BJ (cell line): Measurements from ENCODE around the gene SRCIN1. TPM values are rescaled to one million over a fixed set of nuclear protein-coding genes. Genes with fewer than 3 reads are reported as not detected.
"Not testable (repeated sequence)": the region's sequence is repeated elsewhere in the genome, so short reads cannot be mapped to it uniquely, and the experiment has no call there.

ENCODE experiments used
- CTCF ChIA-PET: fragments of 350-600 bp; formaldehyde crosslinking; extraction: SDS; loops from one replicate; lab custom pipeline; 2021; ENCODE audit warnings: antibody characterized with exemption, inconsistent platforms; lab: Yijun Ruan, JAX
- POLR2A ChIA-PET: fragments of 300-600 bp; sonication (Branson Sonifier 250); formaldehyde crosslinking; extraction: SDS; loops from one replicate; lab custom pipeline; 2021; ENCODE audit warnings: antibody characterized with exemption; lab: Charles Lee
- DNase-seq: peaks from one replicate; pipeline ENCODE4 v3.0.0-alpha.2; 2011; ENCODE audit warnings: low read depth
- H3K27me3 ChIP-seq: 2 replicates; pipeline ENCODE4 v1.6.0; 2011; ENCODE audit warnings: low read length; ENCODE audit not compliant: control insufficient read depth, insufficient read depth
- H3K36me3 ChIP-seq: 2 replicates; pipeline ENCODE4 v1.5.1; 2011; ENCODE audit warnings: low read length; ENCODE audit not compliant: control insufficient read depth, insufficient read depth
- H3K4me3 ChIP-seq: 2 replicates; pipeline ENCODE4 v1.5.1; 2011; ENCODE audit warnings: low read depth, mild to moderate bottlenecking, control low read depth, low read length
- CTCF ChIP-seq: IDR thresholded peaks from 2 replicates; pipeline ENCODE4 v1.5.1; 2011; ENCODE audit warnings: low read depth, mild to moderate bottlenecking, control low read depth, inconsistent platforms, low read length, moderate library complexity; ENCODE audit not compliant: insufficient read depth
- polyA plus RNA-seq: library from polyadenylated mRNA; depleted of rRNA; stranded (reverse); fragments of >200 nt; gene quantifications from 2 replicates; pipeline ENCODE4 v1.2.3, GENCODE V29; 2011

SRCIN1 gene
- polyA plus RNA-seq, 1 experiment, result not detected

GRCh38 chr17:38499230-38499629, 106.5 kb downstream of the SRCIN1 start:
- H3K27me3 ChIP-seq, POLR2A ChIA-PET, CTCF ChIA-PET, DNase-seq, H3K4me3 ChIP-seq: not testable (repeated sequence)
- peaks cover 28% of the 10 kb centered on the region for H3K36me3 ChIP-seq

- ChIA-PET CTCF (interaction anchor here (0.8 kb wide), 1 partner anchor 165 kb away, joined by 3 read pairs; no protein-coding TSS in a partner anchor), POLR2A (no interaction called here)
- Histone ChIP-seq H3K4me3 (no peak overlapping the region), H3K27me3 (no peaks in the 10 kb centered on the region), H3K36me3 (peaks cover 33% of the 10 kb centered on the region)
- no peak for TF ChIP-seq CTCF
- no peak for DNase-seq
These were observed 107.4 kb downstream of the SRCIN1 start for GRCh38 chr17:38498353-38498752.

- DNase-seq, H3K27me3 ChIP-seq, POLR2A ChIA-PET, H3K4me3 ChIP-seq: not testable (repeated sequence)
- peaks cover 29% of the 10 kb centered on the region for H3K36me3 ChIP-seq
- CTCF ChIA-PET, result interaction anchor here (1.8 kb wide), 1 partner anchor 74 kb away, joined by 5 read pairs; no protein-coding TSS in a partner anchor
These were observed 108.1 kb downstream of the SRCIN1 start for GRCh38 chr17:38497656-38498055.

- POLR2A ChIA-PET, DNase-seq, H3K27me3 ChIP-seq, H3K4me3 ChIP-seq: not testable (repeated sequence)
- CTCF ChIA-PET, result interaction anchor here (1.4 kb wide), 1 partner anchor 169 kb away, joined by 4 read pairs; no protein-coding TSS in a partner anchor
- peaks cover 49% of the 10 kb centered on the region for H3K36me3 ChIP-seq
These were observed 111.6 kb downstream of the SRCIN1 start for GRCh38 chr17:38494152-38494551.

GRCh38 chr17:38492067-38493040, 113.4 kb downstream of the SRCIN1 start:
- POLR2A ChIA-PET, H3K27me3 ChIP-seq, DNase-seq, H3K4me3 ChIP-seq: not testable (repeated sequence)
- peak; percentile 78 for TF ChIP-seq CTCF
- peaks cover 36% of the 10 kb centered on the region for H3K36me3 ChIP-seq
- CTCF ChIA-PET, result interaction anchor here (0.7 to 2.6 kb wide), 12 partner anchors 10 to 176 kb away, joined by 3 to 11 read pairs (median 4); partner anchors contain the start of gene ARHGAP23

- POLR2A ChIA-PET, H3K4me3 ChIP-seq, DNase-seq, H3K27me3 ChIP-seq: not testable (repeated sequence)
- CTCF ChIA-PET, result interaction anchor here (0.6 to 2.6 kb wide), 8 partner anchors 11 to 178 kb away, joined by 3 to 11 read pairs (median 3); partner anchors contain the start of gene ARHGAP23
- H3K36me3 ChIP-seq, result peaks cover 35% of the 10 kb centered on the region
These were observed 114.2 kb downstream of the SRCIN1 start for GRCh38 chr17:38491346-38492066.

GRCh38 chr17:38489774-38490173, 116.0 kb downstream of the SRCIN1 start:
- CTCF ChIA-PET, result interaction anchor here (1.2 to 2.3 kb wide), 4 partner anchors 19 to 177 kb away, joined by 3 to 9 read pairs (median 4); no protein-coding TSS in a partner anchor

GRCh38 chr17:38485681-38486298, 120.0 kb downstream of the SRCIN1 start:
- CTCF ChIA-PET, result interaction anchor here (0.8 to 5.9 kb wide), 7 partner anchors 27 to 182 kb away, joined by 3 to 26 read pairs (median 5); no protein-coding TSS in a partner anchor
- POLR2A ChIA-PET, result not testable (repeated sequence)

More at GRCh38 chr17:38489774-38490173, 116.0 kb downstream of the SRCIN1 start:
- H3K27me3 ChIP-seq, H3K4me3 ChIP-seq, POLR2A ChIA-PET, DNase-seq: not testable (repeated sequence)
- peaks cover 38% of the 10 kb centered on the region for H3K36me3 ChIP-seq

More at GRCh38 chr17:38485681-38486298, 120.0 kb downstream of the SRCIN1 start:
- DNase-seq, H3K4me3 ChIP-seq, H3K27me3 ChIP-seq: not testable (repeated sequence)
- H3K36me3 ChIP-seq, result peaks cover 22% of the 10 kb centered on the region
